Non-pigmented ciliary epithelial cell (primary cell): ENCODE data around the gene ANKRD36.
"Not testable (repeated sequence)": the region's sequence is repeated elsewhere in the genome, so short reads cannot be mapped to it uniquely, and the experiment has no call there.

Experiments
- DNase-seq: peaks from one replicate; pipeline ENCODE4 v3.0.0-alpha.2; 2010; ENCODE audit warnings: low read depth

Gene ANKRD36

GRCh38 chr2:97113882-97114255 lies 916 bp downstream of the ANKRD36 start:
- not testable (repeated sequence) for DNase-seq

GRCh38 chr2:97129090-97129489 lies 16.1 kb downstream of the ANKRD36 start:
- DNase-seq: not testable (repeated sequence)

GRCh38 chr2:97144016-97144415 lies 31.1 kb downstream of the ANKRD36 start:
- not testable (repeated sequence) for DNase-seq

- DNase-seq: not testable (repeated sequence)
These were observed 53.6 kb downstream of the ANKRD36 start for GRCh38 chr2:97166548-97166947.

GRCh38 chr2:97167938-97168337 lies 55.0 kb downstream of the ANKRD36 start:
- DNase-seq: not testable (repeated sequence)

- not testable (repeated sequence) for DNase-seq
These were observed 55.6 kb downstream of the ANKRD36 start for GRCh38 chr2:97168583-97168982.

GRCh38 chr2:97180391-97180790 lies 67.4 kb downstream of the ANKRD36 start:
- DNase-seq: peak; percentile 31

- peak; percentile 27 for DNase-seq
These were observed 82.4 kb downstream of the ANKRD36 start for GRCh38 chr2:97195349-97195748.

- not testable (repeated sequence) for DNase-seq
These were observed 84.3 kb downstream of the ANKRD36 start for GRCh38 chr2:97197251-97197650.

- not testable (repeated sequence) for DNase-seq
These were observed 87.9 kb downstream of the ANKRD36 start for GRCh38 chr2:97200887-97201286.

GRCh38 chr2:97202643-97203250 lies 89.8 kb downstream of the ANKRD36 start:
- DNase-seq: not testable (repeated sequence)

- no peak for DNase-seq
These were observed 97.4 kb downstream of the ANKRD36 start for GRCh38 chr2:97210325-97210724.

- DNase-seq: not testable (repeated sequence)
These were observed 102.1 kb downstream of the ANKRD36 start for GRCh38 chr2:97215025-97215424.

- not testable (repeated sequence) for DNase-seq
These were observed 118.1 kb downstream of the ANKRD36 start for GRCh38 chr2:97230848-97231585.

GRCh38 chr2:97232981-97233380 lies 120.0 kb downstream of the ANKRD36 start:
- not testable (repeated sequence) for DNase-seq

GRCh38 chr2:97233660-97234295 lies 120.8 kb downstream of the ANKRD36 start:
- not testable (repeated sequence) for DNase-seq

GRCh38 chr2:97261192-97261591 lies 148.2 kb downstream of the ANKRD36 start:
- DNase-seq: not testable (repeated sequence)

- not testable (repeated sequence) for DNase-seq
These were observed 153.5 kb downstream of the ANKRD36 start for GRCh38 chr2:97266449-97266848.

GRCh38 chr2:97267411-97268074 lies 154.6 kb downstream of the ANKRD36 start:
- no peak for DNase-seq

- DNase-seq: not testable (repeated sequence)
These were observed 155.2 kb downstream of the ANKRD36 start for GRCh38 chr2:97268075-97268591.

- not testable (repeated sequence) for DNase-seq
These were observed 163.4 kb downstream of the ANKRD36 start for GRCh38 chr2:97276232-97276798.

- DNase-seq: not testable (repeated sequence)
These were observed 172.2 kb downstream of the ANKRD36 start for GRCh38 chr2:97285187-97285586.
